Glomerular endothelial cell (primary cell): ENCODE results near the gene RNF149. TPM values are rescaled to one million over a fixed set of nuclear protein-coding genes. Genes with fewer than 3 reads are reported as not detected.
"Not testable (repeated sequence)": the region's sequence is repeated elsewhere in the genome, so short reads cannot be mapped to it uniquely, and the experiment has no call there.

ENCODE experiments used
- DNase-seq: peaks from one replicate; pipeline ENCODE4 v3.0.0-alpha.2; 2011; ENCODE audit warnings: low read depth, low spot score; ENCODE audit errors: extremely low read depth
- total RNA-seq: library from RNA; depleted of rRNA; stranded (reverse); fragments of >200 nt; gene quantifications from 2 replicates; pipeline ENCODE4 v1.2.3, GENCODE V29; 2015

The RNF149 gene, protein sequence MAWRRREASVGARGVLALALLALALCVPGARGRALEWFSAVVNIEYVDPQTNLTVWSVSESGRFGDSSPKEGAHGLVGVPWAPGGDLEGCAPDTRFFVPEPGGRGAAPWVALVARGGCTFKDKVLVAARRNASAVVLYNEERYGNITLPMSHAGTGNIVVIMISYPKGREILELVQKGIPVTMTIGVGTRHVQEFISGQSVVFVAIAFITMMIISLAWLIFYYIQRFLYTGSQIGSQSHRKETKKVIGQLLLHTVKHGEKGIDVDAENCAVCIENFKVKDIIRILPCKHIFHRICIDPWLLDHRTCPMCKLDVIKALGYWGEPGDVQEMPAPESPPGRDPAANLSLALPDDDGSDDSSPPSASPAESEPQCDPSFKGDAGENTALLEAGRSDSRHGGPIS
- 66.2 and 75.6 TPM in 2 replicates for total RNA-seq

DNA sequence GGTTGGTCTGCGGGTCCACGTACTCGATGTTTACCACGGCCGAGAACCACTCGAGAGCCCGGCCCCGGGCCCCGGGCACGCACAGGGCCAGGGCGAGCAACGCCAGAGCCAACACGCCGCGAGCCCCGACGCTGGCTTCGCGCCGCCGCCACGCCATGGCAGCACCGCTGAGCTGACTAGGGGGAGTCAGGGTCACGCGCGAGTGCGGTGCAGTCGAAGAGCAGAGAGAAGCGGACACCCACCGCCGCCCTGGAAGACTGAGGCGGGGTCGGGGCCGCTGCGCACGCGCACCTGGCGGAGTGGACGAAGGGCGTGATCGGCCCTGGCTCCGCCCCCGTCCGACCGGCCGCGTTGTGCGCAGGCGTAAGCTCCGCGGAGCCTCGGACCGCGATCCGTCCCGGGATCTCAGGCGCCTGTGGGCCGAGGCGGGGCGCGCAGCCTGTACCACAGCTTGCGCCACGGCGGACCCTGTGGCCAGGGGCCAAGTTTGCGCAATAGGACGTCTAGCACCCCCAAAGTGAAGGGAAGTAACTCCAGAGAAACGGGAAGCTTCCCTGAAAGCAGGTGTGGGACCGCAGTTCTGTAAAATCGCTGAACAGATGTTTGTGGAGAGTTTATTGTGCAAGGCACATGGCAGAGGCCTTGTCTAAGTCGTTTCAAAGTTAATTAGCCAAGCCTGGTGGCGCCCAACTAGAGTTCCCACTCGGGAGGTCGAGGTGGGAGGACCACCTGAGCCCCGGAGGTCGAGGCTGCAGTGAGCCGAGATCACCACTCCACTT is at the start of gene RNF149:
TSS of gene RNF149 (minus strand) at position 270 of the 779 bp plus-strand sequence. CDS start at position 157, 113 bp downstream.
- no peak for DNase-seq

DNA sequence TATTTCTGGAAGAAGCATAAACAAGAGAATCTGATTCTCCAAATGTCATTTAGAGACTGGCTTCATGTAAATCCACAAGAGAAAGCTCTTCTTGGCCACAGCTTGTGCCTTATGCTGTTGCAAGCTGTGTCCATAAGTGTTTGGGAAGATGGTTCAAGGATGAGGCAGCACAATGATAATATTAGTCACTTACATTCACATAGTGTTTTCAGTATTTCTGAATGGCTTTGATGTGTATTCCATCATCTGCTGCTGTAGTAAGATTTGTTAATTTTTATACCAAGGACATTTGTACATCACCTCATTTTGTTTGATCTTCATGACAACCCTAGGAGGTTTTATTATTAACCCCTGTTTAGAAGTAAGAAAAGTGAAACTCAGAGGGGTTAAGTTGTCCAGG is 48.9 kb upstream of the RNF149 start:
- DNase-seq: no peak

DNA sequence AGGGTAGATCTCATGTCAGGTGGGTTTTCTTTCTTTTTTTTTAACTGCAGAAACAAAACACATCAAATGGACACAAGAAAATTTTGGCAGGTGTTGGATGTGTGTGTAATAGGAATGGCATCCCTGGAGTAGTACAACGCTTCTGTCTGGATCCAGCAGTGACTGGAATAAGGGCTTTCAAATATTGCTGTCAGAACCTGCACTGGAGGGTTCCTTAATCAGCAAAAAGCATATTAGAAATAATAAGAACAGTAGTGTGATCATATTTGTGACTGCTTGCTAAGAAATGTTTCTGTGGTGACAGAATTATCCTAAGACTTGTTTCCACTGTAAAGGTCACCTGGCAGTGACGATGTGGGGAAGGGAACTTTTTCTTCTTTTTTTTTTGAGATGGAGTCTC is 48.0 kb upstream of the RNF149 start:
- no peak for DNase-seq

DNA sequence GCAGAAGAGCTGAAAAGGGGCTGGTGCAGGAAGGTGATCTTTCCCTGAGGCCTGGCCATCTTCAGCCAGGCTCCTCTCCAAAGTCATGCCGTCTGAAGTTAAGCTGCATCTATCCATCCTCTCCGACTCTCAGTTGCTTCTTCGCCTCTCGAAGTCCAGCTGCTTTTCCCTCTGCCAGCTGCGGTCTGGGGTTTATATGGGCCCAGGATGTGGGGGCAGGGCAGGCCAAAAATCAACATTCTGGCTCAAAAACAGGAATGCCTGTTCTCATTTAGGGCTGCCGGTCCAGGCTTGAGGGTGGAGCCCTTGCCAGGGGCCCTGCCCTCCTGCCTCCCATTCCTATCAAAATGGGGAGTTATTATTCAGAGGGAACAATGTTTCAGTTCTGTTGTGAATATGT is 47.6 kb upstream of the RNF149 start:
- no peak for DNase-seq

DNA sequence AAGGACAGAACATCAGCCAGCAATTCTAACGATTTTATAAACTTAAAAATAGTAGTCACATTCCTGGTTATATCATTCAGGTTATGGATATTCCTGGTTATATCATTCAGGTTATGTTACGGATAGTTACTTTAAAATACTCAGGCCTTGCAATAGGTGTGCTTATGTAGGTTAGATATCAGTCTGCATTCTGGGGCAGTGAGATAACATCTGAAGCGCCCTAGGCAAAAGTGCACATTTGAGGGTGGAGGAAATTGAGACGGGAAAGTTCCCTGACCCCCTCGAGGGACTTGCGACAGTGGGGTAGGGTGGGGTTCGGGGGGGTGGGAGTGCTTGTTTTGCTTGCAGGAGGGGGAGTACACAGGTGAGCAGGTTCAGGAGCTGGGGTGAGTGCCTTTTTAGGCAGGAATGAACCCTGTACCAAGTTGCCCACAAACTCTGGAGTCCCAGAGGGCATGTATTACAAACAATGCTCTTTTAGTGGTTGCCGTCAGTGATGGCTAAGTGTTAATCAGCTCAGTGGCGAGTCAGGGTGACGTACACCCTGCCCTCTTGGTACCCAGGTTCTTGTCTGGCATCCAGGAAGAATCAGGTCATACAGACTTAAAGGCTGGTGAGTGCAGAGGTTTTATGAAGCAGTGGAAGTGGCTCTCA is 47.0 kb upstream of the RNF149 start:
- DNase-seq: no peak

DNA sequence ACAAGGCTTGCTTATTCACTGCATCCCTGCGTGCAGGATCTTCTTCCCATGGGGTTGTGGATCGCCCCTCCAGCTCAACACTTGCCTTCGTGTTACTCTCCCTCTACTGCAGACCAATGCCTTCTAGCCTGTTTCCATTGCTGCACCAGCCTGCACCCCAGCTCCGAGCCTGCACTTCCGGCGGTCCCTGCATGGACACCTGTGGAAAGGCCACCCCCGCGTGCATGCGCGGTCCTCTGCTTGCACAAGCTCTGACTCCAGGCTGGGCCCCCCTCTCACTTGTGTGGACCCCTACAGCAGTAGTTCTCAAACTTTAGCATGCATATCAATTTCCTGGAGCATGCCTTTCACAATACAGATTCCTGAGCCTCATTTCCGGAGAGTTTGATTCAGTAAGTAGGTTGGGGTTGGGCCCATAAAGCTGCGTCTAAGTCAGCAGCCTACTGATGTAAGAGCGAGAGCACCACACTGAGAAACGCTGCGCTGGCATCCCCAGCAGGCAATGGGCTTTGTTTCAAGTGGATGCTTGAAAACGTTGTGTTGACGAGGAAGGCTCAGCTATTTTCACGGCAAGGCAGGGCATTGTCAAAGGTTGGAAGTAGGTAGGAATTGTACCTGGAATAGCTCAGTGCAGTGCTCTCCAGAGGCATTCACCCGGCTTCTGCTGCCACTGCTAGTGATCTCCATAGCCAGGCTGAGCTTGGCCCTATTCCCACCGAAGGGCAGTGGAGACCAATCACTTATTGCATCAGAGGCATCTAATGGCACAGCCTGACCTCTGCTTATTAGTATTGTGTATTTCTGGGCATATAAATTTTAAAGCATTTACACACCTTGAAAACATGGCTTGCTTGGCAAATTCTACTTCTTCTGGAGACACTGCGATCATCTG is 46.2 kb upstream of the RNF149 start:
- DNase-seq: no peak

DNA sequence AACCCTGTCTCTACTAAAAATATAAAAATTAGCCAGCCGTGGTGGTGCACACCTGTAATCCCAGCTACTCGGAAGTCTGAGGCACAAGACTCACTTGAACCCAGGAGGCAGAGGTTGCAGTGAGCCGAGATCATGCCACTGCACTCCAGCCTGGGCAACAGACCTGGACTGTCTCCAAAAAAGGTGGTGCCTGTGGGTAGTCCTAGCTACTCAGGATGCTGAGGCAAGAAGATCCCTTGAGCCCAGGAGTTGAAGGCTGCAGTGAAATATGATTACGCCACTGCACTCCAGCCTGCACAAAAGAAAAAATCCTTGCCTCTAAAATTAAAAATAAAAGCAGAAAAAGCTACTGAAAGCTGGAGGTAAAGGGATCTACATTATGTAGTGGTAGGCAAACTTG is 44.1 kb upstream of the RNF149 start:
- DNase-seq: not testable (repeated sequence)

DNA sequence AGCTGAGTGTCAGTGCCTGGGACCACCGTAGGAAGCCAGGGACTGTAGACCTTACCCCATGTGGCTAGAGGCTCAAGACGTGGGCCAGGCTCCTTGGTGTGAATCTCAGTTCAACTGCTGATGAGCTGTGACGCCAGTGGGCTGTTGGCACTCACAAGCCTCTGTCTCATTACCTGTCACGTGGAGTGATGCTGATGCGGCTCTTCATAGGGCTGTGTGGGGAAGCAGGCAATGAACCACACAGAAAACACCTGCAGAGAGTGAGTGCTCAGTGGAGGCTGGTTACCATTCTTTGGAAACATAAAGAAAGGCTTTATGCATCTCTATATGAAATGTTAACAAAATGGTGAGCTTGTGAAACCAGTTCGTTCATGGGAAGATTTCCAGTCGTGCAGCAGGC is 42.7 kb upstream of the RNF149 start:
- DNase-seq: no peak

DNA sequence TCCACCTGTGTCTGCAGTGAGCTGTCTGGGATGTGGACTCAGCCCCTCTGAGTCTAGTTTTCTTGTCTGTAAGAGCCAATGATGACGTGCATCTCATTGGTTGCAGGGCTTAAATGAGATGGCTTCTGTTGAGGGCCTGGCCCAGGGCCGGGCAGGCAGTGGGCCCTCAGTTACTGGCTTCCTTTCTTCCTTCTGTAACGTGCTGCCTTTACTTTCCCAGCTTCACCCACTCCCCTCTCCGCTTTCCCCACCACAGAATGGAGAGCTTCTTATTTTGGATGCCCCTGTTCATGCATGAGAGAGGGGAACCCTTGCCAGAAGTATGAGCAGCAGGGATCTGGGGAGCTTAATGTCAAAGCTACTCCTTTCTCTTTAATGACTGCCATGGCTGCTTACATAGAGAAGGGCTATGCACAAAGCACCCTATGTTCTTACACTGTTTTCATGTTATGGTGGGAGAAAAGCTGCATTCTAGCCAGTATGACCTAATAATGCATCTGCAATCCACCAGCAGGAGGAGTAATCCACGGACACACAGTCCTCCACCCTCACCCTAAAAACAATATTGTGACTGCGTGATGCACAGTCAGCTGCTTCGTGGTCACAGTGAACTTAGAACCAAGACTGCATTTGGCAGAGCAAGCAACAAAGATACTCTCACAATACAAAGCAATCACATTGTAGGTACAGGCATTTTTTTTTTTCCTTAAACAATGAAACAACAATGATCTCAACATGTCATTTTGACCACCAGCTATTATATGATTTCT is 41.6 kb upstream of the RNF149 start:
- no peak for DNase-seq

DNA sequence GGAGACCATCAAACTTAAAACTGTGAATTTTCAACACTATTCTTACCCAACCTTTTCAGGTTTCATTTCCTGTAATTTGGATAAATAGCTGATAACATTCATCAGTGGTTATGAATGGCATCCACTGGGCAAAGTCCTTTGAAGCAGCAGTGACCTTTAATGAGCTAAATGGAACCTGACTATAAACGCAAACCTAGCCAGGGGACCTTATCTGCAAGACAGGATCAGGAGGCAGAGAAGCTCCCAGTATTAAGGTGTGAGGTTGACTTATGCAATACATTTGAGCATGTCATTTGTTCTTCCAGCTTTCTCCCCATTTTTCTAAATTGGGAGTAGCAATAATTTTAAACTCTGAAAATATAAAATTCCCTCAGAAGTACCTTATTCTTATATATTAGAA is 40.4 kb upstream of the RNF149 start:
- DNase-seq: no peak

DNA sequence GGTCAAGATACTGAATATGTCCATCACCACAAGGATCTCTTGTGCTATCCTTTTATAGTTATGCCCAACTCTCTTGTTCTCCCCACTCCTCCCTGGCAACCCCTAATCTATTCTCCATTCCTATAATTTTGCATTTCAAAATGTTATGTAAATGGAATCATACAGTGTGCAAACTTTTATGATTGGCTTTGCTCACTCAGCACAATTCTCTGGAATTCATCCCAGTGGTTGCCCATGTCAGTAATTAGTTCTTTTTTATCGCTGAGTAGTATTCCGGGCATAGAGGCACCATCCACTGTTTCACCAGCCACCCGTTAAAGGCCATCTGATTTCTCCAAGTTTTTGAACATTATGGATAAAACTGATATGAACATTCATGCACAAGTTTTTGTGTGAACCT is 38.4 kb upstream of the RNF149 start:
- DNase-seq: no peak

DNA sequence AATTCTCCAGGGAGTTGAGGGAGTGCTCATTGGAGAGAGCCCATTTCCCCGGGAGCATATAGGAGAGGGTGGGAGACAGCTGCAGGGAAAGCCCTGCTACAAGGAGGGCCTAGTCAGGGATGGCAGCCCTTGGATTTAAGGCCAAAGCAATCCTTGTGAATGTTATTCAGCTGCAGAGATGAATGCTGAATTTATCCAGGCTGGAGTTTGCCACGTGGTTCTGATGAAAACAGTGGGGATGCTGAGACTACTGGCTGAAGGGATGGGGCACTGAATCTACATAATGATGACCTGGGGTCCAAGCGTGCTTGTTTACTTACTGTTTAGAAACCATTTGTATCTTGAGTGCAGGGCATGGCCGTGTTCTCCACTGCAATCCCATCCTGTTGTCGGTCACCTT is 35.6 kb upstream of the RNF149 start:
- DNase-seq: no peak

DNA sequence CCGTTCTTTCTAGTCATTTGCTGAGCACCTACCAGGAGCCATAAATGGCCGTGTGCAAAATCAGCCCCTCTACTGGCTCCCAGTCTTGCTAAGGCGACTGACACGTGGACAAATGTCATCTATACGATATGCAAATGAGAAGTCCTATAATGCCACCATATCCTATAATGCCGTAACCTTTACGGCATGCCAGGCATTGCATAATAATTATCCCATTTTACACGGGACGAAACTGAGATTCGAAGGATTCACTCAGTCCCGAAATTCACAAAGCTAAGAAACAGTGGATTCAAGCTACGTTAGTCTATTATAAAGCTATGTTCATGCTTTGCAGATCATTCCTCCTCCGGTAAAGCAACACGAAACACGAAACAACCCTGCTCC is 34.1 kb upstream of the RNF149 start:
- DNase-seq: no peak

DNA sequence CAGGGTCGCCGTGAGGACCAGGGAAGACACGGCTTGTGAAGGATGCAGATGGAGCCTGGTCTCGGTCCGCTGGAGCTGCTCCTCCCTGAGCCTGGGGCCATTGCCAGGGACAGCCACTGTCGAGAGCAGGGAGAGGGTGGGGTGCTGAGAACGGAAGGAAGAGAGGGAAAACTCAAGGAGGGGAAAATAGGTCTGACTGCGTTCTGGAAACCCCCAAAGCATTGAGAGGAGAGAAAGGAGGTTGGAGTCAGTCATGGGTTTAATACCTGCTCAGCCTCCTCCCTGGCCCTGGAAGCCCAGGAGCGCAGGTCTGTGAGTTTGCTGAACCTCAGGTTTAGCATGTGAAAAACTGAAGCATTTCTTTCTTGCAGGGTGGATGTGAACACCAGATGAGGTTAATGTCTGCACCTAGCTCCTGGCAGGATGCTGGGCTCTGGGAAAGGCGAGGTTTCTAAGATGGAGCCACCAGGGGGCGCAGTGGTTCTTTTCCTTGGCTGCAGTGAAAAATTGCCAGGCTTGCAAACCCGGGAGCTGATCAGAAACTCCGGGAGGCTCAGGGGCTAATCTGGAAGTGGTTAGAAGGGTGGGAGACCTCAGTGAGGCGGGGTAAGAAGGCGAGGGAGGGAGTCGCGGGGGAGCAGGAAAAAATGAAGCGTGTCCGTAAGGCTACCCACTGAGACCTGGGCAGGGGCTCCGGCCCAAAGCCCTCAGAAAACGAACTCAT is 33.6 kb upstream of the RNF149 start:
- no peak for DNase-seq

DNA sequence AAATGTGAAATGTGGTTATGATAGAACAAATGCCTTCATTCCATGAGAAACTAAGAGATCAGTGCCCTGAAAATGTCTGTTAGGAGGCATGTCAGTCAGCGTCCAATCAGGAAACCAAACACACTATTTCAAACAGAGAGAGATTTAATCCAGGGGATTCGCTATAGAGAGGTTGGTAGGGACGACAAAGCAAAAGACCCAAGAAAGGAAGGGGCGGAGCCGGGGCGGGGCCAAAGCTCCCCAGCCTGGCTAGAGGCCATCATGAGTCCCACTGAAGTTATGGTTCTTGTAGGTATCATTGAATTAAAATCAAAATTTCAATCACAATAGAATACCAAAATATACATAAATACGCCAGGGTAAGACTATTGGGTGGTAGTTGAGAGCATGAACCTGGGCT is 32.9 kb upstream of the RNF149 start:
- no peak for DNase-seq

DNA sequence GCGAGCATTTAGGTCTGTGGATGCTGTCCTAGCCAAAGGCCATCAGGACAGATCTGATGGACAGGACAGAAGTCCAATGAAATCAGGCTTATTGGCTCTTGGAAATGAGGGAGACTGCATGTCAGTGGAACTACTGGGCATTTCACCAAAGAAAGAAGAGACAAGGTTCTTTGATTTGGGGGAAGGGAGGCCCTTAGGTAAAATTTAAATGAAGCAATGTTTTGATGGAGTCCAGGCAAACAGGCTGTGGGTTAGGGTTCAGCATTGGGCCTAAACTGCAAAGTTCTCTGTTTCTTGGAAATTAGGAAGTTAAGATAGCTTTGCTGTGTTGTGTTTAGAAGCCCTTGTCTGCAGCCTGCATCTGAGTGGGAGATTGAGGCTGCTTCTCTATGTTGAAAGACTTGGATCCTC is 31.6 kb upstream of the RNF149 start:
- DNase-seq: no peak

DNA sequence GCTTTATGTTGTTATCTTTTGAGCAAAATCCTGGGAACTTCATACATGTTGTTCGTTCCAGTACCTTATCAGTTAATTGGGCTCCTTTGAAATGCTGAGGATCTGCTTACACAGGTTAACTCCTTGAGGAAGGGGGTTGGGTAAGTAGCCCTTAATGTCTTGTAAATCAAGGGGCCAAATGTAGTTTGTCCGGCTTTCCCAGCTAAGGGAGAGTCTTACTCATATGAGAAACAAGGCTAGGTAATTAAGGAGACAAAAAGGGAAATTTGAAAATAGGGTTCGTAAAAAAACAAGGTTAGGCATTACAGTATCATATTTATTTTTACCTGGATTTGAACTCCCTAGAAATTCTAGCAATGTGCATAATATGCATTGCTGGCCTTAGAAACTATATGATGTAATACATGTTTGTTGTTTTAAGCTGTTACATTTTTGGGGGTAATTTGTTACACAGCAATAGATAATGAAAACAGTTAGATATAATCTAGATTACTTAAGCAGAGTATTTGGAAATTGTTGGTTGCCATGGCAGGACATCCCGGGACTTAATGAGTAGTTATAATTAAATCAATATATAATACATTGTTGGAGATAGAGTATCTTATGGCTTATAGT is 30.9 kb upstream of the RNF149 start:
- DNase-seq: no peak

DNA sequence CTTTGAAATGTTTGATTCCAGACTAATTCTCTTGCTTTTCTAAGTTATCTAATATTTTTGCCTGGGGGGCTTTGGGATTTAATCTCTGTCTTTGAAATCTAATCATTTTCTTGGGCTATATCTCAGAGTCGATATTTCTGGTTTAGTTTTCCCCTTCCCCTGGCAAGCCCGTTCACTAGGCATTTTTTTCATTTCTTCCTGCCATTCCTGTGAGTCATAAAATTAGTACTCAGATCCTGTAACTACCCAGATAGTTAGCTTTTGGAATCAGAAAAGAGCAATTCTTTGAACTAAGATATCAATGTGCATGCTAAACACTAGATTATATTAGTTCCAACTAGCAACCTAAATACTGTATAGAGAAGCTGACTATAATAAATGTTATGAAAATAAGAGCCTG is 29.4 kb upstream of the RNF149 start:
- DNase-seq: no peak
